HepG2 (cell line): ENCODE results near the gene MFSD6. TPM values are rescaled to one million over a fixed set of nuclear protein-coding genes. Genes with fewer than 3 reads are reported as not detected.
A peak's percentile ranks its signal among the peaks of the same experiment; 100 is the strongest.

ENCODE experiments used
- ATAC-seq: fragments of 200-7000 bp; cut with Tn5 transposase; 3 replicates; pipeline ENCODE4 v1.9.1; 2020; ENCODE audit warnings: mild to moderate bottlenecking, moderate library complexity
- BruUV-seq: library from RNA; stranded (reverse); fragments of 400-500 nt; replicated peaks from 2 replicates; lab custom pipeline; 2021; lab: Mats Ljungman, UMichigan
- CTCF ChIA-PET: fragments of 300-600 bp; formaldehyde crosslinking; extraction: SDS; loops from one replicate; lab custom pipeline; 2021; ENCODE audit warnings: low total read pairs, inconsistent platforms, low intra/inter-chr PET ratio; lab: Yijun Ruan, JAX
- POLR2A ChIA-PET: fragments of 350-600 bp; sonication (Branson Sonifier 250); formaldehyde crosslinking; loops from one replicate; lab custom pipeline; 2020; ENCODE audit warnings: antibody characterized with exemption, inconsistent platforms; lab: Yijun Ruan, JAX
- DNase-seq: peaks from one replicate; pipeline ENCODE4 v3.0.0-alpha.2; 2015; ENCODE audit warnings: low spot score
- FAIRE-seq: peaks from 3 replicates; lab custom pipeline; 2011; peaks lifted over from hg19 to GRCh38; lab: Jason Lieb, UNC
- H2AFZ ChIP-seq: one replicate; pipeline ENCODE4 v1.6.1; 2011; ENCODE audit warnings: low read length, inconsistent platforms
- H3K27ac ChIP-seq: fragments of 300-600 bp; 3 replicates; pipeline ENCODE4 v1.8.0; 2011; ENCODE audit warnings: mixed run types, mild to moderate bottlenecking, mixed read lengths, low read length, inconsistent platforms; ENCODE audit not compliant: insufficient read depth; ENCODE audit errors: extremely low read length
- H3K27me3 ChIP-seq, 2 experiments: fragments of 200-600 bp in 1 of 2; 2 replicates in 1 of 2; 3 replicates in 1 of 2; pipeline versions ENCODE4 v1.6.0 to v1.8.0; 2011; ENCODE audit warnings: low read length in 2 of 2, mild to moderate bottlenecking in 2 of 2, moderate library complexity in 2 of 2, inconsistent platforms in 1 of 2; ENCODE audit not compliant: insufficient read depth in 2 of 2, control insufficient read depth in 1 of 2
- H3K36me3 ChIP-seq, 2 experiments: fragments of 200-600 bp in 1 of 2; replicated peaks in 1 of 2; 2 replicates in 1 of 2; 3 replicates in 1 of 2; pipeline versions ENCODE4 v1.5.1 to v1.8.0; 2011; ENCODE audit warnings: low read length in 2 of 2, inconsistent platforms in 1 of 2; ENCODE audit not compliant: insufficient read depth in 2 of 2, control insufficient read depth in 1 of 2
- H3K4me1 ChIP-seq: 2 replicates; pipeline ENCODE4 v1.5.1; 2012; ENCODE audit warnings: low read length, inconsistent platforms; ENCODE audit not compliant: insufficient read depth
- H3K4me2 ChIP-seq: 2 replicates; pipeline ENCODE4 v1.6.0; 2011; ENCODE audit warnings: low read depth, low read length, inconsistent platforms
- H3K4me3 ChIP-seq, 3 experiments: fragments of 200-600 bp in 1 of 3; sonication (generic), shearing (Covaris generic) in 1 of 3; replicated peaks in 1 of 3; 2 replicates each; pipeline ENCODE4 v1.5.1; 2011 to 2016; ENCODE audit warnings: low read length in 3 of 3, inconsistent platforms in 2 of 3, low read depth in 2 of 3, mild to moderate bottlenecking in 2 of 3, control low read depth in 1 of 3, mixed read lengths in 1 of 3; ENCODE audit not compliant: insufficient read depth in 1 of 3
- H3K79me2 ChIP-seq: one replicate; pipeline ENCODE4 v1.6.1; 2011; ENCODE audit warnings: low read length, inconsistent platforms; ENCODE audit not compliant: insufficient read depth
- H3K9ac ChIP-seq: 2 replicates; pipeline ENCODE4 v1.6.0; 2011; ENCODE audit warnings: mild to moderate bottlenecking, low read depth, low read length, inconsistent platforms; ENCODE audit not compliant: insufficient read depth
- H3K9me3 ChIP-seq: 2 replicates; pipeline ENCODE4 v1.5.1; 2012; ENCODE audit warnings: mild to moderate bottlenecking, low read length
- H4K20me1 ChIP-seq: 2 replicates; pipeline ENCODE4 v1.6.0; 2011; ENCODE audit warnings: inconsistent platforms, mild to moderate bottlenecking, low read length, moderate library complexity; ENCODE audit not compliant: insufficient read depth
- HDAC1 ChIP-seq: sonication (generic); formaldehyde crosslinking; IDR thresholded peaks from 2 replicates; pipeline ENCODE4 v1.5.1; 2020; ENCODE audit warnings: mild to moderate bottlenecking, missing genetic modification reagents
- IKZF5 ChIP-seq: IDR thresholded peaks from 2 replicates; pipeline ENCODE4 v1.6.1; 2018; ENCODE audit warnings: missing genetic modification reagents, mild to moderate bottlenecking, missing compliant biosample characterization
- MYNN ChIP-seq: sonication (generic); formaldehyde crosslinking; IDR thresholded peaks from 2 replicates; pipeline ENCODE4 v1.4.0; 2020; ENCODE audit warnings: mild to moderate bottlenecking, low read depth, missing genetic modification reagents
- PITX1 ChIP-seq: sonication (generic); formaldehyde crosslinking; IDR thresholded peaks from 2 replicates; pipeline ENCODE4 v1.5.1; 2020; ENCODE audit warnings: mild to moderate bottlenecking, missing genetic modification reagents
- POLR2AphosphoS2 ChIP-seq: IDR thresholded peaks from 2 replicates; pipeline ENCODE4 v1.6.1; 2011; ENCODE audit warnings: low read depth, low read length, improper control_type of control experiment
- SMAD3 ChIP-seq: sonication (generic); formaldehyde crosslinking; IDR thresholded peaks from 2 replicates; pipeline ENCODE4 v1.4.0; 2020; ENCODE audit warnings: missing genetic modification reagents
- SOX13 ChIP-seq, 3 experiments: fragments of 450-650 bp in 1 of 3; sonication (generic) in 1 of 3; formaldehyde crosslinking in 1 of 3; IDR thresholded peaks in 2 of 3; conservative IDR thresholded peaks in 1 of 3; 2 replicates each; pipeline versions ENCODE4 v1.5.0 to v1.6.1; 2016 to 2020; ENCODE audit warnings: antibody characterized with exemption in 1 of 3, mild to moderate bottlenecking in 1 of 3, missing compliant biosample characterization in 1 of 3, missing genetic modification reagents in 1 of 3, moderate library complexity in 1 of 3
- STAT6 ChIP-seq: sonication (generic); formaldehyde crosslinking; IDR thresholded peaks from 2 replicates; pipeline ENCODE4 v1.4.0; 2020; ENCODE audit warnings: missing genetic modification reagents, mild to moderate bottlenecking, borderline replicate concordance
- TMF1 ChIP-seq: sonication (generic); formaldehyde crosslinking; IDR thresholded peaks from 2 replicates; pipeline ENCODE4 v1.8.1; 2022; ENCODE audit warnings: low read depth, missing genetic modification reagents
- TRIM24 ChIP-seq: sonication (generic); formaldehyde crosslinking; IDR thresholded peaks from 2 replicates; pipeline ENCODE4 v1.8.0; 2022; ENCODE audit warnings: mild to moderate bottlenecking, missing genetic modification reagents
- YEATS2 ChIP-seq: sonication (generic); formaldehyde crosslinking; IDR thresholded peaks from 2 replicates; pipeline ENCODE4 v1.4.0; 2020; ENCODE audit warnings: missing genetic modification reagents, borderline replicate concordance
- ZBTB43 ChIP-seq: sonication (generic); formaldehyde crosslinking; conservative IDR thresholded peaks from 2 replicates; pipeline ENCODE4 v1.4.0; 2020; ENCODE audit warnings: missing genetic modification reagents
- ZNF138 ChIP-seq: sonication (generic); formaldehyde crosslinking; IDR thresholded peaks from 2 replicates; pipeline ENCODE4 v1.5.0; 2020; ENCODE audit warnings: mild to moderate bottlenecking, low read depth, missing genetic modification reagents
- ZNF20 ChIP-seq: sonication (generic); formaldehyde crosslinking; IDR thresholded peaks from 2 replicates; pipeline ENCODE4 v1.4.0; 2020; ENCODE audit warnings: mild to moderate bottlenecking, moderate library complexity, missing genetic modification reagents
- ZNF350 ChIP-seq: sonication (generic); formaldehyde crosslinking; IDR thresholded peaks from 2 replicates; pipeline ENCODE4 v1.4.0; 2020; ENCODE audit warnings: mild to moderate bottlenecking, low read depth, missing genetic modification reagents, borderline replicate concordance
- ZNF432 ChIP-seq: sonication (generic); formaldehyde crosslinking; IDR thresholded peaks from 2 replicates; pipeline ENCODE4 v1.5.0; 2020; ENCODE audit warnings: missing genetic modification reagents, mild to moderate bottlenecking, borderline replicate concordance
- ZNF496 ChIP-seq: sonication (generic); formaldehyde crosslinking; IDR thresholded peaks from 2 replicates; pipeline ENCODE4 v1.8.1; 2023; ENCODE audit warnings: mild to moderate bottlenecking, moderate library complexity, missing genetic modification reagents; ENCODE audit not compliant: insufficient replicate concordance
- ZNF557 ChIP-seq: sonication (generic); formaldehyde crosslinking; IDR thresholded peaks from 2 replicates; pipeline ENCODE4 v1.4.0; 2020; ENCODE audit warnings: missing genetic modification reagents
- WGBS: methylation state at CpG from one replicate; pipeline ENCODE4 v1.1.6; 2017; ENCODE audit warnings: low lambda C conversion rate; 5-methylcytosine and 5-hydroxymethylcytosine counted together
- in situ Hi-C: cut with HindIII; loops from 2 replicates; pipeline ENCODE4 v1.10.0; 2017; ENCODE audit warnings: low pct_unique_long_range_greater_than_20kb; ENCODE audit not compliant: extremely low pct_ligation_motif_present
- intact Hi-C: fragments of 100-400 bp; cut with micrococcal nuclease; formaldehyde crosslinking; loops from one replicate; pipeline ENCODE4 v1.10.0; 2022; ENCODE audit not compliant: unreplicated experiment
- polyA plus RNA-seq, 8 experiments: library from polyadenylated mRNA; depleted of rRNA in 3 of 8; stranded (reverse) in 7 of 8; unstranded in 1 of 8; fragments of >200 nt; fragmentation: Illumina TruSeq in 4 of 8; extraction: Trizol in 4 of 8; gene quantifications; 2 replicates each; pipeline versions ENCODE4 v1.2.1 to v1.2.3, GENCODE V29; 2011 to 2016; ENCODE audit warnings: low read depth in 4 of 8, missing spikeins in 1 of 8, mixed read lengths in 1 of 8; ENCODE audit not compliant: insufficient read depth in 1 of 8
- total RNA-seq, 5 experiments: library from RNA; depleted of rRNA; stranded (reverse); fragments of >200 nt; fragmentation: Illumina TruSeq; extraction: Trizol; gene quantifications; 2 replicates each; pipeline ENCODE4 v1.2.3, GENCODE V29; 2016; ENCODE audit warnings: low read depth in 1 of 5

MFSD6 gene
- total and polyA plus RNA-seq, 2 of the 13 experiments (the other 11 are each of a cell fraction or from before 2014, with no cell fraction given): 0.92 to 1.4 TPM

DNA sequence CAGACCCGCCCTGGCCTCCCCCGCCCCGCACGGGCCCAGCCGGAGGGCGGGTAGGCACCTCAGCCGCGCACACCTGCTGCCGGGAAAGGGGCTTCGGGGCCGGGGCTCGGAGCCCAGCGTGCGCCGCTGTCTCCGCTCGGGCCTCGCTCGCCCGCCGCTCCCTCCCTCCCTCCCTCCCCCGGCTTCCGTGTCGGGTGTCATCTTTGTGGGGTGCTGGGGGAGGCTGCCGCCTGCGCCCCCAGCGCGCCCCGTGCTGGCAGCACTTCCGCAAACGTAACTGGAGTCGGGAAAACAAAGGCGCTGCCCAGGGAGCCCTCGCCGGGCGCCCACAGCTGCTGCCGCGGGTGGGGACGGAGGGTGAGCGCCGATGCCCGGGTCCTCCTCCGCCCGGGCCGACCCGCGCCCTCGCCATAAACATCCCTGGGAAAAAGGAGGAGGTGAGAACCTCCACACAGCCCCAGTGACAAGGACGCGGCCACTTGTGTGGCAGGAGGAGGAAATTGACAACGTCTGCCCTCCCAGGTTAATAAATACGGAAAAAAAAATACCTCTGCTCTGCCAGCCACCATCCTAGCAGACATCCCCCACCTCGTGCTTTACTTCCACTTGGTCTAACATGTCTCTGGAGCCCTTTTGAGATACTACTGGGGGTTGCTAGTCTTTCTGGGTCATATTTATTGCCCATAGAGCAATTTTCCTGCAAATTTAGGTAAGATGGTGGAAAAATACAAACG, 550 bp downstream of the MFSD6 start (continued):
- no peak for TF ChIP-seq ZNF20 (CRISPR knock-in tag)
- TF ChIP-seq IKZF5 (CRISPR knock-in tag): no peak
- no peak for TF ChIP-seq YEATS2 (CRISPR knock-in tag)
- 0 out of 2 replicates have a peak, but pooled peaks have one; percentile 11 for TF ChIP-seq ZNF138 (CRISPR knock-in tag)
- TF ChIP-seq TMF1: no peak

DNA sequence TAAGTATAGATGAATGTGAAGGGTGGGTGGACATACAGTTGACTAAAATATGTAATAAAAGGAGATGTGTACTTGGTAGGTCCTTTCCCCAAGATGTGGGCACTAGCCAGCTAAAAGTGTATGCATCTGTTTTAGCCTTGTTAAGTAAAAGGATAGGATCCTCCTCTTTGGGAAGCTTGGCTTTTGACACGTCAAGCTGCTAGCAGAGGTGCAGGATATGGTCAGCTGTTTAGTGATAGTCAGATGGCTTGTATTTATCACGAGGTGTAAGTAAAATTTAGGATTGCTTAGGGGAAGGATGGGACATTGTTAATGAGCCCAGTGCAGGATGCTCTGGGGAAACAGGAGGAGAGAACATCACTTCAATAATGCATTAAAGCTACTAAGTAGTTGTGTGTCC, 1.5 kb downstream of the MFSD6 start:
- no peak for ATAC-seq
- Histone ChIP-seq H3K4me1 (peaks cover 14% of the 10 kb centered on the region), H4K20me1 (no peaks in the 10 kb centered on the region), H3K4me2 (no peak overlapping the region), H3K9ac (no peak overlapping the region), H2AFZ (no peak overlapping the region), H3K27ac (no peak overlapping the region), H3K9me3 (no peaks in the 10 kb centered on the region), H3K79me2 (no peaks in the 10 kb centered on the region), H3K4me3 (no peak overlapping the region), H3K27me3 (peaks cover 3 to 35% of the 10 kb centered on the region in 2 experiments; a peak in 4 of 5 replicates), H3K36me3 (no peaks in the 10 kb centered on the region)
- intact Hi-C loops: no loop called here
- ChIA-PET CTCF (no interaction called here), POLR2A (no interaction called here)
- WGBS: 46% methylated on average over 2 of the region's 2 CpGs
- DNase-seq: no peak
- in situ Hi-C loops: no loop called here
- FAIRE-seq: no peak
- BruUV-seq: no TSS peak
- no peak for TF ChIP-seq HDAC1 (CRISPR knock-in tag)
- TF ChIP-seq ZNF496: no peak
- TF ChIP-seq STAT6 (CRISPR knock-in tag): no peak
- TF ChIP-seq TRIM24 (CRISPR knock-in tag): no peak
- TF ChIP-seq ZNF557: no peak
- no peak for TF ChIP-seq PITX1 (CRISPR knock-in tag)
- TF ChIP-seq MYNN (CRISPR knock-in tag): no peak
- TF ChIP-seq SMAD3 (CRISPR knock-in tag): no peak
- no peak for TF ChIP-seq ZBTB43 (CRISPR knock-in tag)
- no peak for TF ChIP-seq ZNF350 (CRISPR knock-in tag)
- TF ChIP-seq ZNF432: no peak
- no peak for TF ChIP-seq SOX13 (IDR thresholded peaks at IDR 0.05)
- TF ChIP-seq SOX13 (CRISPR knock-in tag; conservative IDR thresholded peaks at IDR 0.05 in 1 of 2, IDR thresholded peaks at IDR 0.05 in 1 of 2): no peak
- no peak for TF ChIP-seq POLR2AphosphoS2
